IPS-11a (cell line): Measurements from ENCODE around the gene BRF1.
"Not testable (repeated sequence)": the region's sequence is repeated elsewhere in the genome, so short reads cannot be mapped to it uniquely, and the experiment has no call there.

ENCODE experiments used
- H3K4me3 ChIP-seq: one replicate; pipeline ENCODE4 v1.5.1; 2013; ENCODE audit warnings: low read depth, low read length, control low read depth

Gene BRF1

GRCh38 chr14:105315941-105316576, 15.3 kb upstream of the BRF1 start:
- H3K4me3 ChIP-seq: peak overlapping the region; percentile 69

- peak overlapping the region; percentile 69 for H3K4me3 ChIP-seq
Measured at GRCh38 chr14:105315211-105315721, 14.5 kb upstream of the BRF1 start.

GRCh38 chr14:105314287-105315200, 13.7 kb upstream of the BRF1 start, which contains the start of gene PACS2:
Gene PACS2 (plus strand): TSS chr14:105314748. CDS start chr14:105314919, 171 bp downstream.
- H3K4me3 ChIP-seq: peak within 1 kb of the TSS; percentile 69

GRCh38 chr14:105313381-105314286, 12.8 kb upstream of the BRF1 start:
- peak overlapping the region; percentile 44 for H3K4me3 ChIP-seq

- no peak overlapping the region for H3K4me3 ChIP-seq
Measured at GRCh38 chr14:105312973-105313372, 12.2 kb upstream of the BRF1 start.

GRCh38 chr14:105311838-105312237, 11.0 kb upstream of the BRF1 start:
- H3K4me3 ChIP-seq: no peak overlapping the region

GRCh38 chr14:105309371-105309770, 8.6 kb upstream of the BRF1 start:
- no peak overlapping the region for H3K4me3 ChIP-seq

GRCh38 chr14:105307052-105307727, 6.4 kb upstream of the BRF1 start:
- H3K4me3 ChIP-seq: no peak overlapping the region

GRCh38 chr14:105305791-105306190, 5.0 kb upstream of the BRF1 start:
- H3K4me3 ChIP-seq: no peak overlapping the region

GRCh38 chr14:105305345-105305744, 4.5 kb upstream of the BRF1 start:
- no peak overlapping the region for H3K4me3 ChIP-seq

GRCh38 chr14:105304565-105304964, 3.8 kb upstream of the BRF1 start:
- no peak overlapping the region for H3K4me3 ChIP-seq

GRCh38 chr14:105303949-105304348, 3.1 kb upstream of the BRF1 start:
- H3K4me3 ChIP-seq: no peak overlapping the region

- H3K4me3 ChIP-seq: peak overlapping the region; percentile 41
Measured at GRCh38 chr14:105301915-105302249, 1.1 kb upstream of the BRF1 start.

GRCh38 chr14:105301103-105301914, 508 bp upstream of the BRF1 start:
- peak overlapping the region; percentile 88 for H3K4me3 ChIP-seq

GRCh38 chr14:105299654-105300541, 903 bp downstream of the BRF1 start:
- peak overlapping the region; percentile 88 for H3K4me3 ChIP-seq

GRCh38 chr14:105297311-105297710, 3.5 kb downstream of the BRF1 start:
- not testable (repeated sequence) for H3K4me3 ChIP-seq

- no peak overlapping the region for H3K4me3 ChIP-seq
Measured at GRCh38 chr14:105294142-105294597, 6.6 kb downstream of the BRF1 start.
